ENCODE data around the gene DSCAM.

DSCAM gene

GRCh38 chr21:40638466-40639251 lies 208.3 kb downstream of the DSCAM start:
- FAIRE-seq (no peak), DNase-seq (ENCODE audit: insufficient read length) (no peak)
- no peak for TF ChIP-seq TAF1 (IDR thresholded peaks at IDR 0.05; ENCODE audit: borderline replicate concordance, low read depth, low read length)

- DNase-seq (ENCODE audit: insufficient read length) (no peak), FAIRE-seq (no peak)
- TF ChIP-seq POLR2AphosphoS5 (IDR thresholded peaks at IDR 0.05; ENCODE audit: low read depth, low read length), result no peak
- TF ChIP-seq TAF1 (IDR thresholded peaks at IDR 0.05; ENCODE audit: borderline replicate concordance, low read depth, low read length), result no peak
- no peak for TF ChIP-seq POLR2A (IDR thresholded peaks at IDR 0.05; ENCODE audit: low read depth, low read length)
Observed at GRCh38 chr21:40636026-40636425, 210.9 kb downstream of the DSCAM start.

- TF ChIP-seq TAF1 (IDR thresholded peaks at IDR 0.05; ENCODE audit: borderline replicate concordance, low read depth, low read length), result no peak
- TF ChIP-seq POLR2AphosphoS5 (IDR thresholded peaks at IDR 0.05; ENCODE audit: low read depth, low read length), result no peak
- TF ChIP-seq POLR2A (IDR thresholded peaks at IDR 0.05; ENCODE audit: low read depth, low read length), result no peak
- FAIRE-seq (no peak), DNase-seq (ENCODE audit: insufficient read length) (no peak)
Observed at GRCh38 chr21:40635391-40635790, 211.6 kb downstream of the DSCAM start.

- FAIRE-seq (no peak), DNase-seq (ENCODE audit: insufficient read length) (no peak)
- TF ChIP-seq TAF1 (IDR thresholded peaks at IDR 0.05; ENCODE audit: borderline replicate concordance, low read depth, low read length), result no peak
- TF ChIP-seq POLR2A (IDR thresholded peaks at IDR 0.05; ENCODE audit: low read depth, low read length), result no peak
- no peak for TF ChIP-seq POLR2AphosphoS5 (IDR thresholded peaks at IDR 0.05; ENCODE audit: low read depth, low read length)
Observed at GRCh38 chr21:40634141-40634540, 212.8 kb downstream of the DSCAM start.

GRCh38 chr21:40633048-40633447 lies 213.9 kb downstream of the DSCAM start:
- no peak for FAIRE-seq
- TF ChIP-seq POLR2AphosphoS5 (IDR thresholded peaks at IDR 0.05; ENCODE audit: low read depth, low read length), result no peak
- no peak for TF ChIP-seq POLR2A (IDR thresholded peaks at IDR 0.05; ENCODE audit: low read depth, low read length)
- no peak for TF ChIP-seq TAF1 (IDR thresholded peaks at IDR 0.05; ENCODE audit: borderline replicate concordance, low read depth, low read length)
- DNase-seq (ENCODE audit: insufficient read length), result no peak

- TF ChIP-seq POLR2AphosphoS5 (IDR thresholded peaks at IDR 0.05; ENCODE audit: low read depth, low read length) (no peak), POLR2A (IDR thresholded peaks at IDR 0.05; ENCODE audit: low read depth, low read length) (no peak), TAF1 (IDR thresholded peaks at IDR 0.05; ENCODE audit: borderline replicate concordance, low read depth, low read length) (no peak)
- no peak for FAIRE-seq
- no peak for DNase-seq (ENCODE audit: insufficient read length)
Observed at GRCh38 chr21:40631211-40631610, 215.7 kb downstream of the DSCAM start.

GRCh38 chr21:40625991-40626390 lies 221.0 kb downstream of the DSCAM start:
- no peak for DNase-seq (ENCODE audit: insufficient read length)
- no peak for FAIRE-seq
- TF ChIP-seq TAF1 (IDR thresholded peaks at IDR 0.05; ENCODE audit: borderline replicate concordance, low read depth, low read length) (no peak), POLR2AphosphoS5 (IDR thresholded peaks at IDR 0.05; ENCODE audit: low read depth, low read length) (no peak), POLR2A (IDR thresholded peaks at IDR 0.05; ENCODE audit: low read depth, low read length) (no peak)

GRCh38 chr21:40623528-40623927 lies 223.4 kb downstream of the DSCAM start:
- TF ChIP-seq POLR2AphosphoS5 (IDR thresholded peaks at IDR 0.05; ENCODE audit: low read depth, low read length), result no peak
- TF ChIP-seq POLR2A (IDR thresholded peaks at IDR 0.05; ENCODE audit: low read depth, low read length), result no peak
- TF ChIP-seq TAF1 (IDR thresholded peaks at IDR 0.05; ENCODE audit: borderline replicate concordance, low read depth, low read length), result no peak
- FAIRE-seq, result no peak

GRCh38 chr21:40622531-40622930 lies 224.4 kb downstream of the DSCAM start:
- TF ChIP-seq TAF1 (IDR thresholded peaks at IDR 0.05; ENCODE audit: borderline replicate concordance, low read depth, low read length) (no peak), POLR2AphosphoS5 (IDR thresholded peaks at IDR 0.05; ENCODE audit: low read depth, low read length) (no peak), POLR2A (IDR thresholded peaks at IDR 0.05; ENCODE audit: low read depth, low read length) (no peak)
- FAIRE-seq (no peak), DNase-seq (ENCODE audit: insufficient read length) (no peak)

More at GRCh38 chr21:40623528-40623927, 223.4 kb downstream of the DSCAM start:
- no peak for DNase-seq (ENCODE audit: insufficient read length)

GRCh38 chr21:40620386-40621145 lies 226.4 kb downstream of the DSCAM start:
- DNase-seq (ENCODE audit: insufficient read length) (no peak), FAIRE-seq (no peak)
- no peak for TF ChIP-seq POLR2AphosphoS5 (IDR thresholded peaks at IDR 0.05; ENCODE audit: low read depth, low read length)
- no peak for TF ChIP-seq TAF1 (IDR thresholded peaks at IDR 0.05; ENCODE audit: borderline replicate concordance, low read depth, low read length)
- TF ChIP-seq POLR2A (IDR thresholded peaks at IDR 0.05; ENCODE audit: low read depth, low read length), result no peak

GRCh38 chr21:40618191-40618973 lies 228.6 kb downstream of the DSCAM start:
- TF ChIP-seq POLR2AphosphoS5 (IDR thresholded peaks at IDR 0.05; ENCODE audit: low read depth, low read length) (no peak), POLR2A (IDR thresholded peaks at IDR 0.05; ENCODE audit: low read depth, low read length) (no peak), TAF1 (IDR thresholded peaks at IDR 0.05; ENCODE audit: borderline replicate concordance, low read depth, low read length) (no peak)
- no peak for FAIRE-seq
- no peak for DNase-seq (ENCODE audit: insufficient read length)
